Duodenal mucosa (tissue), 2 donors: ENCODE measurements around the gene WDR5.

Experiments
- H3K27ac ChIP-seq: one replicate; pipeline ENCODE4 v1.7.0; 2013; ENCODE audit warnings: low read depth, low read length
- H3K27me3 ChIP-seq, 2 donors: one replicate each; pipeline ENCODE4 v1.7.0; 2013; ENCODE audit warnings: low read length in 2 of 2, control low read depth in 1 of 2; ENCODE audit not compliant: insufficient read depth in 2 of 2, control insufficient read depth in 1 of 2
- H3K36me3 ChIP-seq, 2 donors: one replicate each; pipeline ENCODE4 v1.7.0; 2013; ENCODE audit warnings: low read length in 2 of 2, control low read depth in 1 of 2; ENCODE audit not compliant: insufficient read depth in 2 of 2, control insufficient read depth in 1 of 2
- H3K4me1 ChIP-seq, 2 donors: one replicate each; pipeline ENCODE4 v1.7.0; 2013; ENCODE audit warnings: low read length in 2 of 2, control low read depth in 1 of 2; ENCODE audit not compliant: insufficient read depth in 2 of 2, control insufficient read depth in 1 of 2
- H3K4me3 ChIP-seq, 2 donors: one replicate each; pipeline ENCODE4 v1.7.0; 2013; ENCODE audit warnings: low read length in 2 of 2, low read depth in 1 of 2
- H3K9ac ChIP-seq, 2 donors: one replicate each; pipeline ENCODE4 v1.7.0; 2013; ENCODE audit warnings: low read length in 2 of 2, low read depth in 1 of 2
- H3K9me3 ChIP-seq, 2 donors: one replicate each; pipeline ENCODE4 v1.7.0; 2013; ENCODE audit warnings: low read length in 2 of 2, control low read depth in 1 of 2; ENCODE audit not compliant: control insufficient read depth in 1 of 2

The WDR5 gene

GRCh38 chr9:134206311-134207300 lies 70.7 kb downstream of the WDR5 start:
- H3K4me1 ChIP-seq = peaks cover 9% of the 10 kb centered on the region in 2 donors
- H3K27ac ChIP-seq = no peak overlapping the region
- H3K36me3 ChIP-seq = no peaks in the 10 kb centered on the region
- H3K27me3 ChIP-seq = no peaks in the 10 kb centered on the region
- H3K4me3 ChIP-seq = no peak overlapping the region
- H3K9ac ChIP-seq = no peak overlapping the region
- no peaks in the 10 kb centered on the region for H3K9me3 ChIP-seq

- Histone ChIP-seq H3K4me3 (no peak overlapping the region), H3K27ac (no peak overlapping the region), H3K9me3 (peaks cover 4 to 5% of the 10 kb centered on the region in 2 donors), H3K9ac (no peak overlapping the region), H3K36me3 (no peaks in the 10 kb centered on the region), H3K27me3 (no peaks in the 10 kb centered on the region), H3K4me1 (peaks cover 9% of the 10 kb centered on the region in 2 donors)
Measured at GRCh38 chr9:134208310-134208841, 72.5 kb downstream of the WDR5 start.

GRCh38 chr9:134208981-134209725 lies 73.3 kb downstream of the WDR5 start:
- Histone ChIP-seq H3K27ac (no peak overlapping the region), H3K4me3 (no peak overlapping the region), H3K9me3 (peaks cover 4 to 5% of the 10 kb centered on the region in 2 donors), H3K27me3 (no peaks in the 10 kb centered on the region), H3K36me3 (no peaks in the 10 kb centered on the region), H3K9ac (no peak overlapping the region), H3K4me1 (peaks cover 9 to 11% of the 10 kb centered on the region in 2 donors)
